Raji (cell line): ENCODE measurements around the gene CDKN2C.

Source experiments
- POLR2A ChIP-seq: IDR thresholded peaks from 2 replicates; pipeline ENCODE4 v1.6.1; 2011; ENCODE audit warnings: low read depth, low read length, control low read depth; ENCODE audit not compliant: insufficient read depth

Gene CDKN2C

DNA sequence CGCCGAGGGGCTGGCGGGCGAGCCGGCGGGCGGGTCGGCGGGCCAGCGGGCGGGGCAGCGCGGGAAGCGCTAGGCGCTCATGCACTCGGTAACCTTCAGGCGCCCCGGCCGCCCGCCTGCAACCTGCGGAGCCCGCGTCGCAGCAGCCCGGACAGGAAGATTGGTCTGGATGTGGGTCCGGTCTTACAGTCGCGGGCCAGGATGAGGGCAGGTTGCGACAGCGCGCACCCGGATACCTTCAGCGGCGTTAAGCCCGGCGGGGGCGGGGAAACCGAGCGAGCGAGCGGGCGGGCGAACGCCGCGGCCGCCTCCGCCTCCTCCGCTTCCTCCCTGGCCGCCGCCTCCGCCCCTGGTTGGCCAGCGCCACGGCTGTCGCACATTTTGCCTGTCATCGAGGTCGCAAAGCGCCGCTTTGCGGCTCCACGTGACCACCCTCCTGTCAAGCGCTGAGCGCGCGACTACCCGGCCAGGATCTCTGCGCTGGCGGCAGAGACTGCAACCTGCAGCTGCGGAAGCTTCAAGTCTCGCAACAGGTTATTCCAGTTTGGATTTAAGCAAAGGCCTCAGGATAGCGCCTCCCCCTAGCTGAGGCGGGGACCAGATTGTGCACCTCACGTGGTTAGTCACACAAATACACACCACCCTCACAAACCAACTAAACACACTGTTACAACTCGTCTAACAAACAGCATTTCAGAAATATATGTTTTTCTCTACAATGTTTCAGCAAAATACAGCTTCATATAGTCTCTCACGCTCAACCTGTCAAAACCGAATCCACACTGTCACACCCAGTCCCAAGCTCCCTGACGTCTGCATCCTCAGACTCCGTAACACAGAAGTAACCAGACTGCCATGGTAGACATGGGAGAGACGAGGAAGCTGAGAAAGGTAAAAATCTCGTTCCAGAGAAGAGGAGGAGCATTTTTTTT lies 9.9 kb upstream of the CDKN2C start, which contains the start of gene FAF1:
FAF1 (minus strand) TSS at position 355 of the 932 bp plus-strand sequence. CDS start 456 bp downstream, outside the sequence.
- TF ChIP-seq POLR2A, result peak; percentile 94

DNA sequence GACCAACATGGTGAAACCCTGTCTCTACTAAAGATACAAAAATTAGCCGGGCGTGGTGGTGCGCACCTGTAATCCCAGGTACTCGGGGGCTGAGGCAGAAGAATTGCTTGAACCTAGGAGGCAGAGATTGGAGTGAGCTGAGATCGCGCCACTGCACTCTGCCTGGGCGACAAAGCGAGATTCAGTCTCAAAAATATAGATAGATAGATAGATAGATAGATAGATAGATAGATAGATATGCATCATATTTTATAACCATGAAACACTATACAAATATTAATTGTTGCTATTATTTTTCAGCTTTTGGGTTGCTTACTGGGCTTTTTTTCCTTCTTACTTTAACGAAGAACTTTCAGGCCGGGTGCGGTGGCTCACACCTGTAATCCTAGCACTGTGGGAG lies 5.2 kb upstream of the CDKN2C start:
- no peak for TF ChIP-seq POLR2A

- no peak for TF ChIP-seq POLR2A
Measured at GRCh38 chr1:50966991-50967390, 3.1 kb upstream of the CDKN2C start.

- no peak for TF ChIP-seq POLR2A
Measured at GRCh38 chr1:50967416-50968157, 2.5 kb upstream of the CDKN2C start.

DNA sequence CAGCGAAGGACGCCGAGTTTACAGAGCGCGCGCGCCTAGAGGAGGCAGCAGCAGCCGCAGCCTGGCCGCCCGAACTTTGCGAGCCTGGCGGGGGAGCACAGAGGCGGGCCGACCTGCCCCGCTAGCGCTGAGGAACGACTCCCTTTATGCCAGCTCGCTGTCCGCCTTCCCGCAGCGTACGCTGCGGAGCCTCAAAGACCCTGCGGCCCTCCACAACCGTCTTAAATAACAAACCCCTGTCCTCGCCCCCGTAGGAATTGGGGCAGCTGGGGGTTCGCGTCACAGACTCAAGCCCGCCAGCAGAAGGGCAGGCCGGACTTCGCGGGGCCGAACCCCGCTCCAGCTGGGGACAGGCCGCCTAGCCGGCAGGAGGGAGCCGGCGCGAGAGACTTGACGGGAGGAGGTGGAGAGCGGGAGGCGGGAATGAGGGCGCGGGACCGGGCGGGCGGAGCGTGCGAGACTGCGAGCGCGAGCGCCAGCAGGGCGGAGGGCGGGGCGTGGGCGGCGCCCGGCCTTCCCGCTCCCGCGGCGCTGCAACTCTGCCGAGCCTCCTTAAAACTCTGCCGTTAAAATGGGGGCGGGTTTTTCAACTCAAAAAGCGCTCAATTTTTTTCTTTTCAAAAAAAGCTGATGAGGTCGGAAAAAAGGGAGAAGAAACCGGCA lies 1.8 kb upstream of the CDKN2C start:
- peak; percentile 56 for TF ChIP-seq POLR2A

GRCh38 chr1:50968821-50969610 lies 1.0 kb upstream of the CDKN2C start:
- peak; percentile 64; the same call in 1 of the 2 replicates for TF ChIP-seq POLR2A

- no peak for TF ChIP-seq POLR2A
Measured at GRCh38 chr1:50970509-50970887, 453 bp downstream of the CDKN2C start.

DNA sequence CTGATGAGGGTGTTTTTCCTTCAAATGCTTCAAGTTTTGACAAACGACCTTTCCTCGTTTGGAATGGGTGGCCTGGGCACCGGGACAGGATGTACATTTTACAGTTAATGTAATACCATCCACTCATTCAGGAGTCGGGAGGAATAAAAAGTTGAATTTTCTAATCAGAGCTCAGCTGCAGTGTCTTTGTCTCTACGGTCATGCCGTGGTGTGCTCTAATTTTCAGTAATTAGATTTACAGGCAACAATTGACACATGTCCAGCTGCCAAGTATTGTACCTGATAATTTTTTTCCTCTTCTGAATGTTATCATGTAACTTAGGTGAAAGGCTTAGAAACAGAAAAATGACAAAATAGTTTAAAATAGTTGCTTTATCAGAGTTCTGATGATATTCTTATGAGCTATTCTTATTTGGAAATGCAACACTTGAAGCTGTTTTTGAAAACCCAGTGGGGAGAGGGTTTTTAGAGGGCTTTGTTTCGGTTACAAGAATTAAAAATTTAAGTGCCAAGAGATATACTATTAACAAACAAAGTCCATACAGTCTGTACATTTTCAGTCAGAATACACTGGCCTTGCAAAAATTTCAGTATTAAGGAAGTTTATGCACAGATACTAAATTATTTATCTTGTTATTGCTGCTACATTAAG lies 1.0 kb downstream of the CDKN2C start:
- no peak for TF ChIP-seq POLR2A

GRCh38 chr1:50971748-50972305 lies 1.8 kb downstream of the CDKN2C start:
- TF ChIP-seq POLR2A, result no peak

GRCh38 chr1:50972766-50973165 lies 2.7 kb downstream of the CDKN2C start:
- TF ChIP-seq POLR2A, result no peak

DNA sequence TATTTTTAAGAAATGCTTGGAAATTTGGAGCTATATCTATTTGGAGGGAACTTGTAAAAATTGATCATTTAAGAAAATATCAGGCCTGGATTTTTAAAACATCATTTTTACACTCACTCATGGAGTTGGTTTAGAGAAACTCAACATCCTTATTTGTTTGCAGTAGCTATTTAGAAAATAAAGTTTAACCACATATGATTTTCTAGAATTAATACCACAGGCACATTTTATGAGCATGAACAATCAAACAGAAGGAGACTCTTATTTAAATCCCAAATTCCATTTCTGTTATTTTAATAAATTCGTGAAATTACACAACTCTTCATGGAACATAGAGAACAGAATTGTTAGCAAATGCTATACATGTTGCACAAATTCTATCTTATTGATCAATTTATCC lies 3.2 kb downstream of the CDKN2C start:
- TF ChIP-seq POLR2A, result no peak

GRCh38 chr1:50973875-50974617 lies 4.0 kb downstream of the CDKN2C start:
- TF ChIP-seq POLR2A, result no peak

GRCh38 chr1:50974618-50974935 lies 4.5 kb downstream of the CDKN2C start:
- TF ChIP-seq POLR2A, result no peak
